ENCODE results near the gene TACR2.

Gene TACR2

GRCh38 chr10:69402386-69402785 is 14.3 kb downstream of the TACR2 start:
- DNase-seq (ENCODE audit: low spot score) = no peak

DNA sequence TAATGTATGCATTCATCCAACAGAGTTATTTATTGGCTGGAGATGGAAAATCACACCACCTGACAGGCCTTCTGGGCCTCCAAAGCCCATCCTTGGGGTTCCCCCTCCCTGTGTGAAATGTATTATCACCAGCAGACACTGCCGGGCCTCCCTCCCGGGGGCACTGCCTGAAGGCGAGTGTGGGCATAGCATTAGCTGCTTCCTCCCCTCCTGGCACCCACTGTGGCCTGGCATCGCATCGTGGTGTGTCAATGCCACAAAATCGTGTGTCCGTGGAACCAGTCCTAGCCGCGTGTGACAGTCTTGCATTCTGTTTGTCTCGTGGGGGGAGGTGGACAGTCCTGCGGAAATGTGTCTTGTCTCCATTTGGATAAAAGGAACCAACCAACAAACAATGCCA is 15.3 kb downstream of the TACR2 start:
- DNase-seq (ENCODE audit: low spot score) = no peak

- DNase-seq (ENCODE audit: low spot score) = no peak
Measured at GRCh38 chr10:69400936-69401335, 15.8 kb downstream of the TACR2 start.

- no peak for DNase-seq (ENCODE audit: low spot score)
Measured at GRCh38 chr10:69398466-69398865, 18.3 kb downstream of the TACR2 start.

- no peak for DNase-seq (ENCODE audit: low spot score)
Measured at GRCh38 chr10:69397972-69398371, 18.7 kb downstream of the TACR2 start.

DNA sequence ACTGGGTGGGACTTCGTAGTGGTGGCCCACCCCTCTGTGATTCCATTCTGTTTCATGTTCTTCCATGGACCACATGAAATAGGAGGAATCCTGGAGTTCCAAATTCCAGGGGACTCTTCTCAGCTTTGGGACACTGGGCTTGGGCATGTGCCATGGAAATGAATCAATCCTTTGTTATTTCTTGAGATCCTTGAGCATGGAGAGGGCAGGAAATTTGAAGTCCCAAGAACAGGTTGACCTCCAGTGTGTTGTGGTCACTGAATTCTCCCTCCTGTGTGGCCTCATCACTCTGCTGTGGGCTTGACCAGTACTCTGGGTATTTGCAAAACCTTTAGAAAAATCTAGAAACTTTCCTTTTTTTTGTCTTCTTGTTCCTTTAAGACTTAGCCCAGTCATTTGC is 22.7 kb downstream of the TACR2 start:
- no peak for DNase-seq (ENCODE audit: low spot score)

DNA sequence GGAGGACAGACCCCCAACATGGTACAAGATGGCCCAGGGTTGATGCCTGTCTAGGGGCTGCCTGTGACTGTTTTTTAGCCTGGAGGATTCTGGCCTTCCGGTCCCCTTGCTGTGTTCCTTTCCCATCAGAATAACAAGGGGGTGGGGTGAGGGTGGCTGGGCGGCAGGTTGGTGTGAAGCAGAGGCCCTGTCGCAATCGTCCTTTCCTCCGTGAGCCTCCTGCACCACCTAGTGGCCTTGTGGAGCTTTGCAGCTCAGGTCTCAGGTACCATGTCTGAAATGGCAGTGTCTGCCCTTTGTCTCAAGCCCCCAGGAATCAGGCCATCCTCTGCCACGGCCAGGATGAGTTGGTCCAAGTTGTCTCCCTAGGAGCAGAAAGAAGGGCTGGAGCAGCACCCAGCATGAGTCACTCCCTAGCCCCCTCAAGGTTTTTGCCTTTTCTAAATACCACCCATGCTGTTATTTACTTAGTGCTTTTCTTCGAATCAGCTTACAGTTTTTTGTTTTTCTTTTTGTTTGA is 24.2 kb downstream of the TACR2 start:
- DNase-seq (ENCODE audit: low spot score) = peak; percentile 73

GRCh38 chr10:69391158-69391557 is 25.6 kb downstream of the TACR2 start:
- DNase-seq (ENCODE audit: low spot score) = no peak

- DNase-seq (ENCODE audit: low spot score) = no peak
Measured at GRCh38 chr10:69389827-69390490, 26.8 kb downstream of the TACR2 start.

- DNase-seq (ENCODE audit: low spot score) = no peak
Measured at GRCh38 chr10:69388488-69388887, 28.2 kb downstream of the TACR2 start.

GRCh38 chr10:69387500-69387899 is 29.2 kb downstream of the TACR2 start:
- DNase-seq (ENCODE audit: low spot score) = no peak

DNA sequence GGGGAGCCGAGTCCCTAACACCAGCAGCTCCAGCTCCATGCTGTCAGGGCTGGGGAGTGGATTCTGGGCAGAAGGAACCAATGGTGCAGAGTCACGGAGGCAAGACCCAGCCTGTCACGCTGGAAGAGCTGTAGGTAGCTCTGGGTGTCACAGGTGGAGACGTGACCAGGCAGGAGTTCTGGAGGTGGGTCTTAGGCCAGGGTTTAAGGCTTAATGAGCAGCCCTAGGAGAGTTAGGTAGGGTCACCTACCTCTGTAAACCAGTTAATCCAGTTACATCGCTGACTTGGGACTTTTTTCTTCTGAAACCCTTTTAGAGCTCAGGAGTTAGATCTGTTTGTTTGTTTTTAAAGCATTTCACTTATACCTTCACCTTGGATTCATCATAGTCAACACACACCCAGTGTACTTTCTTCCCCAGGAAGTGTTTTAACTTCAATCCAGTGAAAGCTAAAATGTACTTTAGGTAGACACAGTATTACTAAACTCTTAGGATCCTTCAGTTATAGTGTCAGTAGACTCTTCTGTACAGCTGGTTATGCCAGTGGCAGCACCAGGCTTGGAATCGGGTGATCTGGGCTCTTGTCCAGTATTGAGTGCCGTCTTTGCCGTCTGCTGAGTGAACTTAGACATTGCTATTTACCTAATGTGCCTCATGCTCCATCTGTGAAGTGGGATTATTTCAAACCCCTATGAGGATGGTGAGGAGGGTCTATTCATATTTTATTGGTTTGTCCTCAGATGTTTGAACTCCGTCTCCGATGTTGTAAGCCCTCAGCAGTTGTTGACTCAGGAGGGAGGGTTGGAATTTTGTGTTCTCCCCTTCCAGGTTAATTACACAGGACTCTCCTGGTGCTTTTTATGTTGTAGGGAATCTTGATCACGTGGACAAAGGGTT is 31.0 kb downstream of the TACR2 start:
- no peak for DNase-seq (ENCODE audit: low spot score)

DNA sequence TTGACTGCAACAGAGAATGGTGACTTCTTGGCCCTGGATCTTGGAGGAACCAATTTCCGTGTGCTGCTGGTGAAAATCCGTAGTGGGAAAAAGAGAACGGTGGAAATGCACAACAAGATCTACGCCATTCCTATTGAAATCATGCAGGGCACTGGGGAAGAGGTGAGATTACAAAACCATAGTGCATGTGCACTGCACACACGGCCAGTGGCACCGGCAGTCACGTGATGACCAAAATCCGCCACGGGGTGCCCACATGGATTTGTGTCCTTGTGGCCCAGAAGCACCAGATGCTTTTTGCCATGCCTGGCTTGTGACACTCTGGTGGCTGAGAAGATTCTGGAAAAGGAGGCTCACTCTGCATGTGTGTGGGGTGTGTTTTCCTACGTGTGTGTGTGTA is 32.4 kb downstream of the TACR2 start:
- DNase-seq (ENCODE audit: low spot score) = no peak

- DNase-seq (ENCODE audit: low spot score) = no peak
Measured at GRCh38 chr10:69383558-69383957, 33.2 kb downstream of the TACR2 start.

GRCh38 chr10:69382382-69383117 is 34.2 kb downstream of the TACR2 start:
- no peak for DNase-seq (ENCODE audit: low spot score)

GRCh38 chr10:69379800-69380199 is 36.9 kb downstream of the TACR2 start:
- DNase-seq (ENCODE audit: low spot score) = no peak

DNA sequence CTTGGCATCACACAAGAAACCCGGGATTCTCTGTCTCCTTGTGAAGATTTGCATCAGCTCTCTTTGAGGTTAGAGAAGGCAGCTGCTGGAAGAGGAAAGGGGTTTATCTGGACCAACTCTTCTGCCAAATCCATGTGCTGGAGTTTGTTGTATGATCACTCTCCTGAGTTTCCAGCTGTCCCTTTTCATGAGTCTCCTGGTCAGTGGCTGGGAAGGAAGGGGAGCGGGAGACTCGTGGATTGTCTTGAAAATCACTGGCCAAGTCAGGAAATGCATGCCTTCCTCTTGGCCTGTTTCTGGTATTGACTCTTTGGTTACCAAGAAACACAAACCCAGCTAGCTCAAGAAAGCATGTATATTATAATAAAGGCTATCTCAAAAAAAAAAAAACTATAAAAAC is 38.8 kb downstream of the TACR2 start:
- DNase-seq (ENCODE audit: low spot score) = no peak

- DNase-seq (ENCODE audit: low spot score) = no peak
Measured at GRCh38 chr10:69377191-69377590, 39.5 kb downstream of the TACR2 start.

DNA sequence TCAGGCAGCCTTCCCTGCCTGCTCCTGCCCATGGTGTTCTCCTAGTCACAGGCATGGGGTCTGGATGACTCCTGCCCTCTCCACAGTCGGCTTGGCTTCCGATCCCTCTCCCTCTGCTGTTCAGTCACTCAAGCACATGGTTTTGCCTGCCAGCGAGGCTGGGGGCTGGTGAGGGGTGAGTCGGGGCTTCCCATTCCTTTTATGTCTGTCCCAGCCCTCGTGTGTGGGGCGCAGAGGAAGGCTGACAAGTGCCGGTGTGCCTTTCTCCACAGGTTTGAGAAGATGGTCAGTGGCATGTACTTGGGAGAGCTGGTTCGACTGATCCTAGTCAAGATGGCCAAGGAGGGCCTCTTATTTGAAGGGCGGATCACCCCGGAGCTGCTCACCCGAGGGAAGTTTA is 40.1 kb downstream of the TACR2 start:
- DNase-seq (ENCODE audit: low spot score) = no peak

DNA sequence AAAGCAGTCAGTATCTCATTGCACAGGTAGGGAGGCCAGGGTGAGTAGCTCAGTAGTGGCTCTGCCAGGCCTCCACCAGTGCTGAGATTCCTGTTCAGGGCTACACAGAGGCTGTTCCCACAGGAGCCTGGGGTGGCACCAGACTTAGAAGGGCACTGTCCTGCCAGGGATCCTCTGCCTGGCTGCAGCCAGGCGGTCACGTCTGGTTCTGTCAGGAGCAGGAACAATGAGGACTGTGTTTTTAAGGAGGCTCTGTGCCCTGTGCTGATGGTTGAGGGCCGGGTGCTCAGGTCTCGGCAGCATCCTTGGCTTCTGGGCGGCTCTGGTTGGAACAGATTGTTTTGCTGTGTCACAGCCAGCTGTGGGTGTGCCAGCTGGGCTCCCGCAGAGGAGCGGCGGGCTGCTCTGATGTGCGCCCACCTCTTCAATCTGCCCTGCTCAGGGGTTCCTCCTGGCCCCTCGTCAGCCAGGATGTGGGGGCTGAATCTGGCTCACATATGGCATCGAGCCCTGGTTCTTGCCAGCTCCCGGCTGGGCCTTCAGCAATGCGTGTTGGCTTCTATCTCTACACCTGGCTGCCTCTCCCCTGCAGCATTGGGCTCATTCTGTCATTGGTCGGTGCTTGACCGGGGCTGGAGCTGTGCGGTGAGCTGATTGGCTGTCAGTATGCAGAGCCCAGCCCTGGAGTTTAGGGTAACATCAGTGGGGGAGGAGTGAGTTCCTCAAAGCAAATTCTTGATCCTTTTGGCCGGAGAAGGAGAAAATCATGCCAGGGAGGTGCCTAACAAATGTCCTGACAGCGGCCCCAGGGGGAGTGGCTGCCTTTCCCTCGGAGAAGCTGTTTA is 41.2 kb downstream of the TACR2 start:
- peak; percentile 29 for DNase-seq (ENCODE audit: low spot score)

- DNase-seq (ENCODE audit: low spot score) = no peak
Measured at GRCh38 chr10:69374931-69375306, 41.8 kb downstream of the TACR2 start.

DNA sequence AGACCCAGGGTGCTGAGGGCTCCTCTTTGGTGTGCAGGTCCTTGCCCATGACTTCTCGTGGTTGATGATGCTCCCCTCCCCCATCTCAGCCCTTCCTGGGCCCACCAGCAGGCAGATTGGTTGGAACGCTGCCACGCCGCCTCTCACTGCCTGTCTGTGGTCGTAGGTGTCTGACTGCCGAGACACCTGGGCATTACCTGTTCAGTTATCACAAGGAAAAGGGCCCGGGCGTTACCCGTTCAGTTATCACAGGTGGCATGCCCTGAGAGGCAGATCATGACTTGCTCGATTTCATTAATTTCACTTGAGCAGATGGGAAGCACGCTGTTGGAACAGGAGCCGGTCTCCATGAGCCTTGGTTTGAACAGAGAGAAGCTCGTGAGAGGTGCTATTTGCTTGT is 42.5 kb downstream of the TACR2 start:
- no peak for DNase-seq (ENCODE audit: low spot score)
